Neural progenitor cell (in vitro differentiated cells): ENCODE data around the gene AOC1. TPM values are rescaled to one million over a fixed set of nuclear protein-coding genes. Genes with fewer than 3 reads are reported as not detected.

Experiments used
- DNase-seq: peaks from one replicate; pipeline ENCODE4 v3.0.0-alpha.2; 2016; ENCODE audit warnings: low spot score
- H2AFZ ChIP-seq: fragments of 200-600 bp; sonication (generic); replicated peaks from 2 replicates; pipeline ENCODE4 v1.6.1; 2016; ENCODE audit warnings: antibody characterized with exemption
- H3F3A ChIP-seq: fragments of 200-600 bp; sonication (generic); 2 replicates; pipeline ENCODE4 v1.6.1; 2016; ENCODE audit warnings: antibody characterized with exemption, low read depth
- H3K27ac ChIP-seq: fragments of 200-600 bp; sonication (generic); 2 replicates; pipeline ENCODE4 v1.5.1; 2016; ENCODE audit warnings: mild to moderate bottlenecking
- H3K27me3 ChIP-seq: fragments of 200-600 bp; sonication (generic); 2 replicates; pipeline ENCODE4 v1.6.1; 2016; ENCODE audit warnings: mild to moderate bottlenecking, moderate library complexity
- H3K36me3 ChIP-seq: fragments of 200-600 bp; sonication (generic); 2 replicates; pipeline ENCODE4 v1.5.1; 2016
- H3K4me1 ChIP-seq: fragments of 200-600 bp; sonication (generic); 2 replicates; pipeline ENCODE4 v1.6.1; 2016; ENCODE audit warnings: mixed run types
- H3K4me2 ChIP-seq: fragments of 200-600 bp; sonication (generic); 2 replicates; pipeline ENCODE4 v1.6.1; 2016
- H3K4me3 ChIP-seq: fragments of 200-600 bp; sonication (generic); 2 replicates; pipeline ENCODE4 v1.5.1; 2016
- H3K79me2 ChIP-seq: fragments of 200-600 bp; sonication (generic); 2 replicates; pipeline ENCODE4 v1.6.1; 2016; ENCODE audit warnings: low read depth
- H3K9ac ChIP-seq: fragments of 200-600 bp; sonication (generic); 2 replicates; pipeline ENCODE4 v1.6.1; 2016
- H3K9me3 ChIP-seq: fragments of 200-600 bp; sonication (generic); 2 replicates; pipeline ENCODE4 v1.5.1; 2016; ENCODE audit warnings: low read depth
- H4K20me1 ChIP-seq: fragments of 200-600 bp; sonication (generic); 2 replicates; pipeline ENCODE4 v1.6.1; 2016; ENCODE audit warnings: low read depth
- H3K27ac Mint-ChIP-seq: 3 replicates; pipeline ENCODE4 v1.8.0; 2021; ENCODE audit warnings: mixed read lengths
- H3K27me3 Mint-ChIP-seq: 2 replicates; pipeline ENCODE4 v1.8.0; 2022; ENCODE audit warnings: low read depth, mild to moderate bottlenecking, inconsistent platforms, moderate library complexity, mixed read lengths; ENCODE audit not compliant: insufficient read depth
- H3K36me3 Mint-ChIP-seq: 3 replicates; pipeline ENCODE4 v1.8.0; 2021; ENCODE audit warnings: mixed read lengths
- H3K4me1 Mint-ChIP-seq: 3 replicates; pipeline ENCODE4 v1.8.0; 2021; ENCODE audit warnings: mixed read lengths
- H3K4me3 Mint-ChIP-seq: 3 replicates; pipeline ENCODE4 v1.8.0; 2021; ENCODE audit warnings: mild to moderate bottlenecking, moderate library complexity, mixed read lengths
- H3K9me3 Mint-ChIP-seq: 3 replicates; pipeline ENCODE4 v1.8.0; 2020; ENCODE audit warnings: mixed read lengths
- EZH2 ChIP-seq: fragments of 200-600 bp; sonication (generic); IDR thresholded peaks from 2 replicates; pipeline ENCODE4 v1.6.1; 2017; ENCODE audit warnings: antibody characterized with exemption, mild to moderate bottlenecking, moderate library complexity
- EZH2phosphoT487 ChIP-seq: fragments of 200-600 bp; sonication (generic); IDR thresholded peaks from 2 replicates; pipeline ENCODE4 v1.6.1; 2017; ENCODE audit warnings: antibody characterized with exemption
- total RNA-seq: library from RNA; depleted of rRNA; stranded (reverse); fragments of >200 nt; gene quantifications from 2 replicates; pipeline ENCODE4 v1.2.3, GENCODE V29; 2015; ENCODE audit warnings: low replicate concordance
- TF ChIP-seq, protein P1 (sequence below): fragments of 200-600 bp; sonication (generic); IDR thresholded peaks from 2 replicates; pipeline ENCODE4 v1.5.1; 2017; ENCODE audit warnings: antibody characterized with exemption, mild to moderate bottlenecking

Gene AOC1
- total RNA-seq, 1 donor from 2014 or later = not detected

DNA sequence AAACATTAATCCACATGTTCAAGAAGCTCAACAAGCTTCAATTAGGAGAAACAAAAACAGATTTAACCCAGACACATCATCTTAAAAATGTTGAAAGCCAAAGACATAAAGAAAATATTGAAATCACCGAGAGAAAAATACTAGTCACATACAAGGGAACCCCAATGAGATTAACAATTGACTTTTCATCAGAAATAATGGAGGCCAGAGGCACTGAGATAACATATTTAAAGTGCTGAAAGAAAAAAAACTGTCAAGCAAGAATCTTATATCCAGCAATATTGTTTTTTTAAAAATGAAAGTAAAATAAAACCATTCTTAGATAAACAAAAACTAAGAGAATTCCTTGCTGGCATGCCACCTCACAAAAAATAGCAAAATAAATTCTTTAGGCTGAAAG is 28.9 kb downstream of the AOC1 start:
- H3K79me2 ChIP-seq = no peaks in the 10 kb centered on the region
- Mint-ChIP-seq H3K27me3 (no peaks in the 10 kb centered on the region), H3K4me3 (no peak overlapping the region), H3K9me3 (peaks cover 28% of the 10 kb centered on the region), H3K36me3 (no peaks in the 10 kb centered on the region), H3K27ac (no peak overlapping the region), H3K4me1 (peaks cover 4% of the 10 kb centered on the region)
- H4K20me1 ChIP-seq = no peaks in the 10 kb centered on the region
- no peak overlapping the region for H3K4me3 ChIP-seq
- H3K9me3 ChIP-seq = peaks cover 6% of the 10 kb centered on the region
- H3K27ac ChIP-seq = no peak overlapping the region
- H3K27me3 ChIP-seq = no peaks in the 10 kb centered on the region
- DNase-seq = no peak
- H3K9ac ChIP-seq = no peak overlapping the region
- no peaks in the 10 kb centered on the region for H3K36me3 ChIP-seq
- no peak overlapping the region for H3K4me2 ChIP-seq
- peaks cover 8% of the 10 kb centered on the region for H3F3A ChIP-seq
- TF ChIP-seq EZH2 = no peak
- TF ChIP-seq, protein P1, sequence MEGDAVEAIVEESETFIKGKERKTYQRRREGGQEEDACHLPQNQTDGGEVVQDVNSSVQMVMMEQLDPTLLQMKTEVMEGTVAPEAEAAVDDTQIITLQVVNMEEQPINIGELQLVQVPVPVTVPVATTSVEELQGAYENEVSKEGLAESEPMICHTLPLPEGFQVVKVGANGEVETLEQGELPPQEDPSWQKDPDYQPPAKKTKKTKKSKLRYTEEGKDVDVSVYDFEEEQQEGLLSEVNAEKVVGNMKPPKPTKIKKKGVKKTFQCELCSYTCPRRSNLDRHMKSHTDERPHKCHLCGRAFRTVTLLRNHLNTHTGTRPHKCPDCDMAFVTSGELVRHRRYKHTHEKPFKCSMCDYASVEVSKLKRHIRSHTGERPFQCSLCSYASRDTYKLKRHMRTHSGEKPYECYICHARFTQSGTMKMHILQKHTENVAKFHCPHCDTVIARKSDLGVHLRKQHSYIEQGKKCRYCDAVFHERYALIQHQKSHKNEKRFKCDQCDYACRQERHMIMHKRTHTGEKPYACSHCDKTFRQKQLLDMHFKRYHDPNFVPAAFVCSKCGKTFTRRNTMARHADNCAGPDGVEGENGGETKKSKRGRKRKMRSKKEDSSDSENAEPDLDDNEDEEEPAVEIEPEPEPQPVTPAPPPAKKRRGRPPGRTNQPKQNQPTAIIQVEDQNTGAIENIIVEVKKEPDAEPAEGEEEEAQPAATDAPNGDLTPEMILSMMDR = no peak
- H2AFZ ChIP-seq = no peak overlapping the region
- peaks cover 11% of the 10 kb centered on the region for H3K4me1 ChIP-seq

DNA sequence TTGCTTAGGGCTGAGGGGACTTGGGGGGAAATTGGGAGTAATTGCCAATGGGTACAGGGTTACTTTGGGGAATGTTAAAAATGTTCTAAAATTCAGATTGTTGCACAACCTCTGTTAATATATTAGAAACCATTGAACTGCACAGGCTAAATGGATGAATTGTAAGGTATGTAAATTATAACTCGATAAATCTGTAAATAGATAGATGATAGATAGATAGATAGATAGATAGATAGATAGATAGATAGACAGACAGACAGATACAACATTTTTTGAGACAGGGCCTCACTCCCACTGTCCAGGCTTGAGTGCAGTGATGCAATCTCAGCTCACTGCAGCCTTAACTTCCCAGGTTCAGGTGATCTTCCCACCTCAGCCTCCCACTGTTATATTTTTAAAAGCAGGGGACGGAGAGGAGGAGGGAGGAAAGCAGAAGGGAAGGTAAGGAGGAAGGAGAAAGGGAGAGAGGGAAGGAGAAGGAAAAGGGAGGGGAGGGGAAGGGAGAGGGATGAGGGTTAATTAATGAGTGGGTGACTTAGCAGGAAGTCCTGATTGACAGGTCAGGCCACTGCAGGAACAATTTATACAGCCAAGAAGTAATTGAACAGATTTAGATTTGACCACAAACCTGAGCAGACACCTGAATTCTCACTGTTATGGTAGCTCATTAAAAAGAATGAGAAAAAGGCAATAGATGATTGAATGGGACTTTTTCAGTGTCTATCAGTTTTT is 38.7 kb downstream of the AOC1 start:
- Mint-ChIP-seq H3K27ac (no peak overlapping the region), H3K36me3 (no peaks in the 10 kb centered on the region), H3K27me3 (peaks cover 3% of the 10 kb centered on the region), H3K4me1 (no peaks in the 10 kb centered on the region), H3K4me3 (no peak overlapping the region), H3K9me3 (peaks cover 19% of the 10 kb centered on the region)
- Histone ChIP-seq H3K9ac (no peak overlapping the region), H3K79me2 (no peaks in the 10 kb centered on the region), H3K4me2 (no peak overlapping the region), H3K9me3 (peaks cover 3% of the 10 kb centered on the region), H3K27me3 (no peaks in the 10 kb centered on the region), H4K20me1 (no peaks in the 10 kb centered on the region), H3K4me1 (no peaks in the 10 kb centered on the region), H3K4me3 (no peak overlapping the region), H3K36me3 (no peaks in the 10 kb centered on the region), H3K27ac (no peak overlapping the region), H3F3A (no peaks in the 10 kb centered on the region), H2AFZ (no peak overlapping the region)
- DNase-seq = no peak
- TF ChIP-seq, protein P1 = no peak
- TF ChIP-seq EZH2phosphoT487 = no peak
- TF ChIP-seq EZH2 = no peak

DNA sequence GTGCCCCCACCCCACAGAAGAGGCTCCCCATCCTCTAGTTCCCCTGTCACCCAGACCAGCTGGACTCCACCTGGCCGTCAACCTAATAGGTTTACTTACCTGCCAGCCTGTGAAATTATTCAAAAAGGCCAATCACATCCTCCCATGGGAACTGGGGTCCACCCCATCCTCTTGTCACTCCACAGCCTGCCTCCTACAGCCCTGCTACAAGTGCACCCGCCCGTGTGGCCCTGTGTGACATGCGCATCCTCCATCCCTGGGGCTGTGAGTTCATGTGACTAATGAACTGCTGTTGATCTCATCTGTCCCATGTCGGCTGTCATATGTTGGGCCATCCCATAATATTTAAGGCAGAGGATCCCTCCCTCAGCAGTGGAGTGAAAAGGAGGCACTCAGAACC is 39.4 kb downstream of the AOC1 start:
- H4K20me1 ChIP-seq = no peaks in the 10 kb centered on the region
- TF ChIP-seq, protein P1 = no peak
- TF ChIP-seq EZH2phosphoT487 = no peak
- TF ChIP-seq EZH2 = no peak
- no peak overlapping the region for H3K27ac Mint-ChIP-seq
- H2AFZ ChIP-seq = no peak overlapping the region
- no peak overlapping the region for H3K4me2 ChIP-seq
- no peaks in the 10 kb centered on the region for H3K36me3 ChIP-seq
- H3K27me3 ChIP-seq = no peaks in the 10 kb centered on the region
- peaks cover 16% of the 10 kb centered on the region for H3K9me3 Mint-ChIP-seq
- H3K4me3 ChIP-seq = no peak overlapping the region
- peaks cover 3% of the 10 kb centered on the region for H3K9me3 ChIP-seq
- H3K36me3 Mint-ChIP-seq = no peaks in the 10 kb centered on the region
- H3K27me3 Mint-ChIP-seq = peaks cover 5% of the 10 kb centered on the region
- no peaks in the 10 kb centered on the region for H3F3A ChIP-seq
- H3K4me3 Mint-ChIP-seq = no peak overlapping the region
- H3K9ac ChIP-seq = no peak overlapping the region
- no peaks in the 10 kb centered on the region for H3K79me2 ChIP-seq
- no peaks in the 10 kb centered on the region for H3K4me1 Mint-ChIP-seq
- DNase-seq = no peak
- H3K27ac ChIP-seq = no peak overlapping the region
- H3K4me1 ChIP-seq = no peaks in the 10 kb centered on the region
